Left colon (tissue), 2 donors: Measurements from ENCODE around the gene COMMD1. TPM values are rescaled to one million over a fixed set of nuclear protein-coding genes. Genes with fewer than 3 reads are reported as not detected.
"Not testable (repeated sequence)": the region's sequence is repeated elsewhere in the genome, so short reads cannot be mapped to it uniquely, and the experiment has no call there.

Experiments used
- ATAC-seq: fragments of 200-7000 bp; cut with Tn5 transposase; one replicate; pipeline ENCODE4 v1.9.1; 2020; ENCODE audit warnings: mild to moderate bottlenecking, moderate library complexity
- DNase-seq, 2 donors: peaks; one replicate each; pipeline ENCODE4 v3.0.0-alpha.2; 2020
- intact Hi-C, 2 donors: fragments of 100-400 bp; cut with DNase I in 1 of 2; cut with micrococcal nuclease in 1 of 2; formaldehyde crosslinking; loops; one replicate each; pipeline versions ENCODE4 v1.11.2 to v1.14.0; 2022; cut with DNase I, micrococcal nuclease
- total RNA-seq, 2 donors: library from RNA; stranded (reverse); fragmentation: NEBNext Ultra II Directional; extraction: Animal tissue kit (Norgen Biotek cat#: 25700); gene quantifications; one replicate each; pipeline ENCODE4 v1.2.1, GENCODE V29; 2021
- donor health status: DM: no; HTN: no; CAD: no.
- donor health status: DM: yes; HTN: yes; CAD: no.

The COMMD1 gene
- total RNA-seq, 2 donors from 2014 or later, result 25.0 to 29.4 TPM

GRCh38 chr2:61914794-61915193 lies 9.3 kb downstream of the COMMD1 start:
- intact Hi-C loops, DNase-seq, ATAC-seq: not testable (repeated sequence)

- no peak for ATAC-seq
Measured at GRCh38 chr2:61920548-61920947, 15.1 kb downstream of the COMMD1 start.

GRCh38 chr2:61922714-61923113 lies 17.2 kb downstream of the COMMD1 start:
- intact Hi-C loops, result no loop called here
- no peak for DNase-seq
- no peak for ATAC-seq

More at GRCh38 chr2:61920548-61920947, 15.1 kb downstream of the COMMD1 start:
- intact Hi-C loops, result no loop called here
- DNase-seq, result no peak

- intact Hi-C loops, result no loop called here
- no peak for DNase-seq
- no peak for ATAC-seq
Measured at GRCh38 chr2:61924895-61925663, 19.6 kb downstream of the COMMD1 start.

GRCh38 chr2:61926531-61927477 lies 21.3 kb downstream of the COMMD1 start:
- DNase-seq, result no peak
- no peak for ATAC-seq
- intact Hi-C loops, result no loop called here

GRCh38 chr2:61928826-61929461 lies 23.5 kb downstream of the COMMD1 start:
- ATAC-seq (no peak), DNase-seq (no peak)
- intact Hi-C loops, result no loop called here

GRCh38 chr2:61937098-61937497 lies 31.6 kb downstream of the COMMD1 start:
- DNase-seq (no peak), ATAC-seq (no peak)
- intact Hi-C loops, result no loop called here

GRCh38 chr2:61937886-61938285 lies 32.4 kb downstream of the COMMD1 start:
- DNase-seq, result no peak
- no peak for ATAC-seq
- intact Hi-C loops, result no loop called here

- intact Hi-C loops, result no loop called here
- no peak for DNase-seq
- ATAC-seq, result no peak
Measured at GRCh38 chr2:61938511-61938910, 33.0 kb downstream of the COMMD1 start.

- DNase-seq (no peak), ATAC-seq (no peak)
- intact Hi-C loops, result no loop called here
Measured at GRCh38 chr2:61943251-61943650, 37.8 kb downstream of the COMMD1 start.

- DNase-seq (no peak), ATAC-seq (no peak)
- intact Hi-C loops, result no loop called here
Measured at GRCh38 chr2:61946666-61947065, 41.2 kb downstream of the COMMD1 start.

GRCh38 chr2:61948661-61949457 lies 43.4 kb downstream of the COMMD1 start:
- intact Hi-C loops, result no loop called here
- DNase-seq (no peak), ATAC-seq (no peak)

- intact Hi-C loops, result no loop called here
- no peak for DNase-seq
- ATAC-seq, result no peak
Measured at GRCh38 chr2:61949458-61949713, 43.9 kb downstream of the COMMD1 start.

GRCh38 chr2:61949714-61950560 lies 44.5 kb downstream of the COMMD1 start:
- DNase-seq (no peak), ATAC-seq (no peak)
- intact Hi-C loops, result no loop called here

- intact Hi-C loops, result no loop called here
- no peak for ATAC-seq
- no peak for DNase-seq
Measured at GRCh38 chr2:61950571-61951315, 45.3 kb downstream of the COMMD1 start.

- DNase-seq (no peak), ATAC-seq (no peak)
- intact Hi-C loops, result no loop called here
Measured at GRCh38 chr2:61951881-61952280, 46.4 kb downstream of the COMMD1 start.

GRCh38 chr2:61952288-61952687 lies 46.8 kb downstream of the COMMD1 start:
- DNase-seq (no peak), ATAC-seq (no peak)
- intact Hi-C loops, result no loop called here
